GM21515 (cell line): Measurements from ENCODE around the gene TNKS2.
A peak's percentile ranks its signal among the peaks of the same experiment; 100 is the strongest.

ENCODE experiments used
- ATAC-seq: cut with Tn5 transposase; IDR thresholded peaks from one replicate; pipeline ENCODE4 v1.9.1; 2021; ENCODE audit not compliant: unreplicated experiment

TNKS2 gene

GRCh38 chr10:91908337-91909116, 110.3 kb downstream of the TNKS2 start:
- peak; percentile 93 for ATAC-seq

- no peak for ATAC-seq
These were observed 111.0 kb downstream of the TNKS2 start, which contains the start of gene FGFBP3 for GRCh38 chr10:91909117-91909677. TSS of gene FGFBP3 (minus strand) at chr10:91909486. CDS start at chr10:91908969, 517 bp downstream.

DNA sequence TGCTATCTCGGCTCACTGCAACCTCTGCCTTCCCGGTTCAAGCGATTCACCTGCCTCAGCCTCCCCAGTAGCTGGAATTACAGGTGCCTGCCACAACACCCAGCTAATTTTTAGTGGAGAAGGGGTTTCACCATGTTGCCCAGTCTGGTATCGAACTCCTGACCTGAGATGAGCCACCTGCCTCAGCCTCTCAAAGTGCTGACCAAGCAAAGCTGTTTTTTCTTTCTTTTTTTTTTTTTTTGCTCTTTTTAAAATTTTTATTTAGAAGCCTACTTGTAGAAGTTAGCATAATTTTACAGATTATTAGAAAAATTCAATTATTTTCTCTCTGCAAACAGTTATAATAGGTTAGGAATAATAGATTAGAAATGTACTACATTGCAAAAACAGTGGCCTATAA, 112.2 kb downstream of the TNKS2 start:
- ATAC-seq: no peak
